Astrocyte of the spinal cord (primary cell): Measurements from ENCODE around the gene IST1.
"Not testable (repeated sequence)": the region's sequence is repeated elsewhere in the genome, so short reads cannot be mapped to it uniquely, and the experiment has no call there.

Experiments used
- DNase-seq: peaks from one replicate; pipeline ENCODE4 v3.0.0; 2011; ENCODE audit warnings: low read depth, low spot score
- H3K4me3 ChIP-seq: 2 replicates; pipeline ENCODE4 v1.5.1; 2011; ENCODE audit warnings: low read depth, mild to moderate bottlenecking, low read length, moderate library complexity
- in situ Hi-C: cut with HindIII; loops from 2 replicates; pipeline ENCODE4 v1.10.0; 2017; ENCODE audit warnings: low sequenced_read_pairs
- TF ChIP-seq, protein P1 (sequence below): IDR thresholded peaks from 2 replicates; pipeline ENCODE4 v1.5.1; 2012; ENCODE audit warnings: low read depth, mild to moderate bottlenecking, low read length, inconsistent platforms

The IST1 gene

GRCh38 chr16:71863995-71864394, 31.3 kb upstream of the IST1 start:
- H3K4me3 ChIP-seq, result no peak overlapping the region
- in situ Hi-C loops, result no loop called here
- DNase-seq, result no peak
- TF ChIP-seq, protein P1, sequence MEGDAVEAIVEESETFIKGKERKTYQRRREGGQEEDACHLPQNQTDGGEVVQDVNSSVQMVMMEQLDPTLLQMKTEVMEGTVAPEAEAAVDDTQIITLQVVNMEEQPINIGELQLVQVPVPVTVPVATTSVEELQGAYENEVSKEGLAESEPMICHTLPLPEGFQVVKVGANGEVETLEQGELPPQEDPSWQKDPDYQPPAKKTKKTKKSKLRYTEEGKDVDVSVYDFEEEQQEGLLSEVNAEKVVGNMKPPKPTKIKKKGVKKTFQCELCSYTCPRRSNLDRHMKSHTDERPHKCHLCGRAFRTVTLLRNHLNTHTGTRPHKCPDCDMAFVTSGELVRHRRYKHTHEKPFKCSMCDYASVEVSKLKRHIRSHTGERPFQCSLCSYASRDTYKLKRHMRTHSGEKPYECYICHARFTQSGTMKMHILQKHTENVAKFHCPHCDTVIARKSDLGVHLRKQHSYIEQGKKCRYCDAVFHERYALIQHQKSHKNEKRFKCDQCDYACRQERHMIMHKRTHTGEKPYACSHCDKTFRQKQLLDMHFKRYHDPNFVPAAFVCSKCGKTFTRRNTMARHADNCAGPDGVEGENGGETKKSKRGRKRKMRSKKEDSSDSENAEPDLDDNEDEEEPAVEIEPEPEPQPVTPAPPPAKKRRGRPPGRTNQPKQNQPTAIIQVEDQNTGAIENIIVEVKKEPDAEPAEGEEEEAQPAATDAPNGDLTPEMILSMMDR, result no peak

DNA sequence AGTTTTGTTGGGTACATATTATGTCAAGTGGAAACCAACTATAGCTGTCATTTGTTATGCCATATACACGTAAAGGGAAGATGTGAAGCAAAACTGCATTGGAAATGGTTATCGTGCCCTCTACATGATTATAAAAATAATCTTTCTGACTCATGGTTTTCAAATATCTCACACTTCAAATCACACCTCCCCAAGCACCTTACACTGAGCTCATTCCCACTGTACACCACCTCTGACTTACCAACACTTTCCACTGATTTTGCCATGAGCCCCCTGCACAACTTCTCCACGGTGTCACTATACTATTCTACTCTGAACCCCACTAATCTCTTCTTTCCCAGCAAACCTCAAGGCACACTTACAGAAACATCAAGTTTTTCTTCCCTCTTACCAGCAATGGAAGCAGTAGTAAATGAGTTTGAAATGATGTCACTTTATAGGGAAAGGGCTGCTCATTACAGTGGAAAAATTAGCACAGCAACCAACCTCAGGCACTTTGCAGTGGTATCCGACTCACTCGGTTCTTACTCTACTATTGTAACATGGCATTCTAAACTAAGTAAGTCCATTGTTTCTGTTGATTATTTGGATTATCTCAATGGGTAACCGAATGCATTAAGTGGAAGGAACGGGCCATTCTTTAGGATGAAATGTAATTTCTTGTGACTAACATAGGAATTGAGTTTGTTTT, 30.0 kb upstream of the IST1 start:
- in situ Hi-C loops, result no loop called here
- DNase-seq, result no peak
- TF ChIP-seq, protein P1, result no peak
- H3K4me3 ChIP-seq, result no peak overlapping the region

DNA sequence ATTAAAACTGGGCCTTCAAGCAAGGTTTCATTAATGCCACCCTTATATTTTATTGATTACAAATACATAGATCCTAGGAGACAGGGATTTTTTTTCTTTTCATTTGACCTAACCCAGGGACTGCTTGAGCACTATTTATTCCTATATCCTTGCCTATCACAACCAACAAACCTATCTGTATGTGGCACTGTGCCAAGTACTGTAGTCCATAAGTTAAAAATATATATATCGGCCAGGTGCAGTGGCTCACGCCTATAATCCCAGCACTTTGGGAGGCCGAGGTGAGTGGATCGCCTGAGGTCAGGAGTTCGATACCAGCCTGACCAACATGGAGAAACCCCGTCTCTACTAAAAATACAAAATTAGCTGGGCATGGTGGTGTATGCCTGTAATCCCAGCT, 28.2 kb upstream of the IST1 start:
- in situ Hi-C loops, H3K4me3 ChIP-seq, DNase-seq: not testable (repeated sequence)

GRCh38 chr16:71867939-71868338, 27.4 kb upstream of the IST1 start:
- TF ChIP-seq, protein P1, result peak; percentile 10
- in situ Hi-C loops, result no loop called here
- no peak overlapping the region for H3K4me3 ChIP-seq
- no peak for DNase-seq

DNA sequence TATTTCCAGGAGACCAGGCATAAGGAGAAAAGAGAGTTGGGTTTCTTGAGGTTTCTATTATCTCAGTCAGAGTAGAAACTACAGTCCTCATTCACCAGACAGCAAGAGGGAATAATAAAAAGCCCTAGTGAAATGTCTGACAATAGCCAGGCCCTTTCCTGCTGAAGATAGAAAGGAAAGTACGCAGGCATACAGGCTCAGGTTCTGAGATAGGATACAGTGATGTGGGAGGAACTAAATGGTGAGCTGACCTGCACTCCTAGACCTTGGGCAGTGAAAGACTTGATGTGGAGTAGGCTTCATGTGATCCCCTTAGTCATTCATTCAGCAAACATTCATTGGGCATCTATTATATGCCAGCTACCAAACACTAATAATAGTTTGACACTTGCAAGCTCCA, 26.2 kb upstream of the IST1 start:
- TF ChIP-seq, protein P1, result no peak
- H3K4me3 ChIP-seq, result no peak overlapping the region
- in situ Hi-C loops, result no loop called here
- no peak for DNase-seq

DNA sequence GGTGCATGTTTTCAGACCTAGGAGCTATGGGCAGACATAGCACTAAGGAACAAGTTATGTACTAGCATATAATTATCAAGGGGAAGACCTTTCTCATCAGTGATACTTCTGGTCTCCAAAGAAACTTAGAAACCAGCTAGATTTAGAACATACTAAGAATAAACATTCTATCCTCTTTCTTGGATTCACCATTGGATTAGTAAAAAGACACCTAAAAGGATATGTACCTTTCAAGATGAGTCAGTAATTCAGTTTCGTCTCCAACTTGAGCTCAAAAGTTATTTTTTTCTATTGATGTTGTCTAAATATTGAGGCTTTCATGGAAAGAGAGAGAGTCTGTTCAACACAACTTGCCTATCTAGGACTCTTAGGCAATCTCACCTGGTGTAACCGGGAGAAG, 24.5 kb upstream of the IST1 start:
- no peak overlapping the region for H3K4me3 ChIP-seq
- in situ Hi-C loops, result no loop called here
- DNase-seq, result no peak
- TF ChIP-seq, protein P1, result no peak

DNA sequence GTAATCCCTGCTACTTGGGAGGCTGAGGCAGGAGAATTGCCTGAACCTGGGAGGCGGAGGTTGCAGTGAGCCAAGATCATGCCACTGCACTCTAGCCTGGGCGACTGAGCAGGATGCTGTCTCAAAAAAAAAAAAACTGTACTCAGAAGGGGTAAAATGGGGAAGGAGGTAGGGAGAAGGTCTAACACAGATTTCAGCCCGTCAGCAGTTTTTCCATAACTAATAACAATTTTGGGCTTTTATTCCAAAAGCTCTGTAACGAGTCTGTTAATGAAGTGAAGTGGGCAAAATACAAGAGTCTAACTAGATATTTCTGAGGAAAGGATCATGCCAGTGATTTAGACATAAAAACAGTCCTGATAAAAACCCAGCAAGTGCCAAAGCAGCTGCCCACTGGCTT, 22.1 kb upstream of the IST1 start:
- no peak for DNase-seq
- in situ Hi-C loops, result no loop called here
- H3K4me3 ChIP-seq, result no peak overlapping the region
- TF ChIP-seq, protein P1, result no peak
